Cardiac muscle cell (in vitro differentiated cells and primary cell): Measurements from ENCODE around the gene TLCD5. TPM values are rescaled to one million over a fixed set of nuclear protein-coding genes. Genes with fewer than 3 reads are reported as not detected.

ENCODE experiments used
- DNase-seq, 2 donors: peaks; one replicate each; pipeline versions ENCODE4 v3.0.0 to v3.0.0-alpha.2; 2010 to 2017; ENCODE audit warnings: low read depth in 1 of 2, low spot score in 1 of 2
- H3K27ac ChIP-seq: fragments of 200-600 bp; sonication (generic); 2 replicates; pipeline ENCODE4 v1.5.1; 2016
- H3K27me3 ChIP-seq: fragments of 200-600 bp; sonication (generic); 2 replicates; pipeline ENCODE4 v1.6.0; 2016; ENCODE audit warnings: control low read depth
- H3K36me3 ChIP-seq: fragments of 200-600 bp; sonication (generic); 2 replicates; pipeline ENCODE4 v1.5.1; 2016; ENCODE audit warnings: control low read depth
- H3K4me1 ChIP-seq: fragments of 200-600 bp; sonication (generic); 2 replicates; pipeline ENCODE4 v1.8.1; 2017; ENCODE audit warnings: low read depth, mild to moderate bottlenecking, mixed run types
- H3K4me3 ChIP-seq: fragments of 200-600 bp; sonication (generic); 2 replicates; pipeline ENCODE4 v1.5.1; 2016; ENCODE audit warnings: mild to moderate bottlenecking
- H3K9me3 ChIP-seq: fragments of 200-600 bp; sonication (generic); 2 replicates; pipeline ENCODE4 v1.5.1; 2017; ENCODE audit warnings: low read depth, mild to moderate bottlenecking, control low read depth
- CTCF ChIP-seq: IDR thresholded peaks from 2 replicates; pipeline ENCODE4 v1.5.1; 2012; ENCODE audit warnings: low read depth, mild to moderate bottlenecking, low read length
- polyA plus RNA-seq: library from polyadenylated mRNA; unstranded; fragments of >200 nt; fragmentation: Nextera tagmentation; extraction: Ambion mirVana; gene quantifications from 2 replicates; pipeline ENCODE4 v1.2.1, GENCODE V29; 2016
- total RNA-seq: library from RNA; depleted of rRNA; stranded (reverse); fragments of >200 nt; gene quantifications from 2 replicates; pipeline ENCODE4 v1.2.3, GENCODE V29; 2016

The TLCD5 gene
- total and polyA plus RNA-seq, 2 experiments from 2014 or later, result 25.0 to 27.1 TPM

GRCh38 chr11:120317689-120318480, 7.2 kb upstream of the TLCD5 start:
- Histone ChIP-seq H3K27me3 (no peaks in the 10 kb centered on the region), H3K9me3 (no peaks in the 10 kb centered on the region), H3K27ac (no peak overlapping the region), H3K36me3 (no peaks in the 10 kb centered on the region), H3K4me3 (no peak overlapping the region), H3K4me1 (peaks cover 29% of the 10 kb centered on the region)
- TF ChIP-seq CTCF, result no peak
- DNase-seq, result no peak

GRCh38 chr11:120318906-120319305, 6.2 kb upstream of the TLCD5 start:
- no peaks in the 10 kb centered on the region for H3K36me3 ChIP-seq
- H3K4me3 ChIP-seq, result no peak overlapping the region
- no peaks in the 10 kb centered on the region for H3K9me3 ChIP-seq
- no peak for TF ChIP-seq CTCF
- H3K4me1 ChIP-seq, result peaks cover 29% of the 10 kb centered on the region
- no peak overlapping the region for H3K27ac ChIP-seq
- H3K27me3 ChIP-seq, result no peaks in the 10 kb centered on the region
- no peak for DNase-seq

- Histone ChIP-seq H3K36me3 (peaks cover 11% of the 10 kb centered on the region), H3K9me3 (no peaks in the 10 kb centered on the region), H3K4me1 (peaks cover 23% of the 10 kb centered on the region), H3K4me3 (peak overlapping the region; percentile 67), H3K27ac (peak overlapping the region; percentile 85), H3K27me3 (no peaks in the 10 kb centered on the region)
- peak in 1 of 2 donors; percentile 76 for DNase-seq
- TF ChIP-seq CTCF, result no peak
Measured at GRCh38 chr11:120326228-120326627, 1.1 kb downstream of the TLCD5 start.

GRCh38 chr11:120326845-120327281, 1.8 kb downstream of the TLCD5 start:
- H3K36me3 ChIP-seq, result peaks cover 11% of the 10 kb centered on the region
- no peak for TF ChIP-seq CTCF
- H3K27ac ChIP-seq, result peak overlapping the region; percentile 85
- no peak overlapping the region for H3K4me3 ChIP-seq
- no peaks in the 10 kb centered on the region for H3K27me3 ChIP-seq
- H3K4me1 ChIP-seq, result peaks cover 29% of the 10 kb centered on the region
- no peaks in the 10 kb centered on the region for H3K9me3 ChIP-seq
- peak in 1 of 2 donors; percentile 35 for DNase-seq

GRCh38 chr11:120327311-120327710, 2.2 kb downstream of the TLCD5 start:
- H3K27me3 ChIP-seq, result no peaks in the 10 kb centered on the region
- TF ChIP-seq CTCF, result no peak
- H3K4me1 ChIP-seq, result peaks cover 29% of the 10 kb centered on the region
- DNase-seq, result no peak
- H3K36me3 ChIP-seq, result peaks cover 11% of the 10 kb centered on the region
- H3K27ac ChIP-seq, result no peak overlapping the region
- H3K4me3 ChIP-seq, result no peak overlapping the region
- H3K9me3 ChIP-seq, result no peaks in the 10 kb centered on the region
